IPS DF 6.9 (cell line): ENCODE measurements around the gene PDE7B.

Experiments used
- DNase-seq: peaks from one replicate; pipeline ENCODE4 v3.0.0-alpha.2; 2013; ENCODE audit warnings: low read depth, low spot score
- H3K27ac ChIP-seq: one replicate; pipeline ENCODE4 v1.5.1; 2013; ENCODE audit warnings: low read length, control low read depth
- H3K27me3 ChIP-seq: 2 replicates; pipeline ENCODE4 v1.6.1; 2013; ENCODE audit warnings: mild to moderate bottlenecking, low read length; ENCODE audit not compliant: control insufficient read depth, insufficient read depth
- H3K36me3 ChIP-seq: 2 replicates; pipeline ENCODE4 v1.6.1; 2013; ENCODE audit warnings: low read length; ENCODE audit not compliant: control insufficient read depth, insufficient read depth
- H3K4me1 ChIP-seq: 2 replicates; pipeline ENCODE4 v1.6.1; 2013; ENCODE audit warnings: low read length; ENCODE audit not compliant: control insufficient read depth, insufficient read depth
- H3K4me3 ChIP-seq: 2 replicates; pipeline ENCODE4 v1.5.1; 2013; ENCODE audit warnings: mild to moderate bottlenecking, low read length
- H3K9me3 ChIP-seq: 2 replicates; pipeline ENCODE4 v1.6.1; 2013; ENCODE audit warnings: low read length, inconsistent platforms; ENCODE audit not compliant: control insufficient read depth, insufficient read depth
- WGBS: extraction: QIAGEN DNeasy Blood & Tissue Kit; methylation state at CpG from one replicate; pipeline ENCODE4 v1.1.7; 2013; ENCODE audit warnings: mixed read lengths, missing lambda C conversion rate; ENCODE audit not compliant: insufficient read length, insufficient coverage; 5-methylcytosine and 5-hydroxymethylcytosine counted together

The PDE7B gene

GRCh38 chr6:136112262-136112661 lies 260.8 kb downstream of the PDE7B start:
- Histone ChIP-seq H3K27ac (no peak overlapping the region), H3K27me3 (no peaks in the 10 kb centered on the region; the same call in 1 of the 2 replicates), H3K4me1 (no peaks in the 10 kb centered on the region; the same call in 1 of the 2 replicates), H3K36me3 (no peaks in the 10 kb centered on the region), H3K9me3 (no peaks in the 10 kb centered on the region; the same call in 1 of the 2 replicates), H3K4me3 (no peak overlapping the region)
- no CpG with 5 or more reads among the region's 3 CpGs for WGBS
- no peak for DNase-seq

GRCh38 chr6:136113736-136114173 lies 262.3 kb downstream of the PDE7B start:
- no peaks in the 10 kb centered on the region; the same call in 1 of the 2 replicates for H3K9me3 ChIP-seq
- H3K27me3 ChIP-seq = no peaks in the 10 kb centered on the region; the same call in 1 of the 2 replicates
- no CpG with 5 or more reads among the region's 5 CpGs for WGBS
- no peaks in the 10 kb centered on the region; the same call in 1 of the 2 replicates for H3K4me1 ChIP-seq
- no peak overlapping the region for H3K27ac ChIP-seq
- DNase-seq = no peak
- no peak overlapping the region for H3K4me3 ChIP-seq
- no peaks in the 10 kb centered on the region for H3K36me3 ChIP-seq

GRCh38 chr6:136114661-136115060 lies 263.2 kb downstream of the PDE7B start:
- no peaks in the 10 kb centered on the region; the same call in 1 of the 2 replicates for H3K9me3 ChIP-seq
- no peaks in the 10 kb centered on the region for H3K27me3 ChIP-seq
- no peak overlapping the region for H3K4me3 ChIP-seq
- no peaks in the 10 kb centered on the region for H3K36me3 ChIP-seq
- H3K4me1 ChIP-seq = no peaks in the 10 kb centered on the region; the same call in 1 of the 2 replicates
- WGBS = no CpG with 5 or more reads among the region's 7 CpGs
- no peak for DNase-seq
- H3K27ac ChIP-seq = no peak overlapping the region

- H3K36me3 ChIP-seq = no peaks in the 10 kb centered on the region
- no peak for DNase-seq
- H3K4me3 ChIP-seq = no peak overlapping the region
- H3K27me3 ChIP-seq = no peaks in the 10 kb centered on the region
- H3K27ac ChIP-seq = no peak overlapping the region
- WGBS = no CpG with 5 or more reads among the region's 1 CpG
- no peaks in the 10 kb centered on the region; the same call in 1 of the 2 replicates for H3K4me1 ChIP-seq
- H3K9me3 ChIP-seq = no peaks in the 10 kb centered on the region; the same call in 1 of the 2 replicates
Observed at GRCh38 chr6:136115941-136116340, 264.4 kb downstream of the PDE7B start.

GRCh38 chr6:136117081-136117480 lies 265.6 kb downstream of the PDE7B start:
- no peak for DNase-seq
- WGBS = no CpG with 5 or more reads among the region's 2 CpGs
- no peaks in the 10 kb centered on the region; the same call in 1 of the 2 replicates for H3K4me1 ChIP-seq
- H3K9me3 ChIP-seq = no peaks in the 10 kb centered on the region; the same call in 1 of the 2 replicates
- H3K27me3 ChIP-seq = no peaks in the 10 kb centered on the region
- no peak overlapping the region for H3K27ac ChIP-seq
- H3K4me3 ChIP-seq = no peak overlapping the region
- H3K36me3 ChIP-seq = no peaks in the 10 kb centered on the region

GRCh38 chr6:136118787-136119186 lies 267.3 kb downstream of the PDE7B start:
- Histone ChIP-seq H3K36me3 (no peaks in the 10 kb centered on the region), H3K4me3 (no peak overlapping the region), H3K9me3 (no peaks in the 10 kb centered on the region; the same call in 1 of the 2 replicates), H3K4me1 (no peaks in the 10 kb centered on the region; the same call in 1 of the 2 replicates), H3K27ac (no peak overlapping the region), H3K27me3 (no peaks in the 10 kb centered on the region)
- DNase-seq = no peak
- no CpG with 5 or more reads among the region's 6 CpGs for WGBS

- Histone ChIP-seq H3K36me3 (no peaks in the 10 kb centered on the region), H3K4me1 (no peaks in the 10 kb centered on the region), H3K27me3 (no peaks in the 10 kb centered on the region), H3K9me3 (no peaks in the 10 kb centered on the region), H3K27ac (no peak overlapping the region), H3K4me3 (no peak overlapping the region)
- DNase-seq = no peak
- no CpG with 5 or more reads among the region's 1 CpG for WGBS
Observed at GRCh38 chr6:136123468-136123867, 272.0 kb downstream of the PDE7B start.

- H3K9me3 ChIP-seq = no peaks in the 10 kb centered on the region
- no peak for DNase-seq
- no peaks in the 10 kb centered on the region for H3K4me1 ChIP-seq
- H3K27me3 ChIP-seq = no peaks in the 10 kb centered on the region
- no peak overlapping the region for H3K27ac ChIP-seq
- no peak overlapping the region for H3K4me3 ChIP-seq
- WGBS = no CpG with 5 or more reads among the region's 2 CpGs
- no peaks in the 10 kb centered on the region for H3K36me3 ChIP-seq
Observed at GRCh38 chr6:136125585-136125984, 274.1 kb downstream of the PDE7B start.

GRCh38 chr6:136127873-136128272 lies 276.4 kb downstream of the PDE7B start:
- Histone ChIP-seq H3K27me3 (no peaks in the 10 kb centered on the region), H3K4me3 (no peak overlapping the region), H3K27ac (no peak overlapping the region), H3K9me3 (no peaks in the 10 kb centered on the region), H3K36me3 (no peaks in the 10 kb centered on the region), H3K4me1 (no peaks in the 10 kb centered on the region)
- WGBS = no CpG with 5 or more reads among the region's 2 CpGs
- DNase-seq = no peak

- DNase-seq = no peak
- no peaks in the 10 kb centered on the region for H3K36me3 ChIP-seq
- no peak overlapping the region for H3K27ac ChIP-seq
- H3K4me3 ChIP-seq = no peak overlapping the region
- no peaks in the 10 kb centered on the region for H3K9me3 ChIP-seq
- H3K4me1 ChIP-seq = no peaks in the 10 kb centered on the region
- no CpG with 5 or more reads among the region's 3 CpGs for WGBS
- no peaks in the 10 kb centered on the region for H3K27me3 ChIP-seq
Observed at GRCh38 chr6:136129365-136129764, 277.9 kb downstream of the PDE7B start.

- Histone ChIP-seq H3K27me3 (no peaks in the 10 kb centered on the region), H3K4me3 (no peak overlapping the region), H3K4me1 (no peaks in the 10 kb centered on the region), H3K36me3 (no peaks in the 10 kb centered on the region), H3K27ac (no peak overlapping the region), H3K9me3 (no peaks in the 10 kb centered on the region)
- WGBS = no CpG with 5 or more reads among the region's 5 CpGs
- DNase-seq = no peak
Observed at GRCh38 chr6:136134268-136134667, 282.8 kb downstream of the PDE7B start.
